IPS-20b (cell line): ENCODE measurements around the gene SRD5A1.
"Not testable (repeated sequence)": the region's sequence is repeated elsewhere in the genome, so short reads cannot be mapped to it uniquely, and the experiment has no call there.

Experiments used
- H3K27ac ChIP-seq: one replicate; pipeline ENCODE4 v1.5.1; 2013; ENCODE audit warnings: low read length
- H3K27me3 ChIP-seq: 2 replicates; pipeline ENCODE4 v1.6.1; 2013; ENCODE audit warnings: mild to moderate bottlenecking, low read length, inconsistent platforms; ENCODE audit not compliant: insufficient read depth
- H3K36me3 ChIP-seq: 2 replicates; pipeline ENCODE4 v1.6.1; 2013; ENCODE audit warnings: low read depth, mild to moderate bottlenecking, inconsistent platforms, low read length, moderate library complexity; ENCODE audit not compliant: insufficient read depth
- H3K4me1 ChIP-seq: 2 replicates; pipeline ENCODE4 v1.6.1; 2013; ENCODE audit warnings: mild to moderate bottlenecking, control low read depth, inconsistent platforms, low read length, moderate library complexity; ENCODE audit not compliant: insufficient read depth
- H3K4me3 ChIP-seq: 2 replicates; pipeline ENCODE4 v1.5.1; 2013; ENCODE audit warnings: mild to moderate bottlenecking, low read length, inconsistent platforms
- H3K9ac ChIP-seq: 2 replicates; pipeline ENCODE4 v1.6.1; 2013; ENCODE audit warnings: low read depth, mild to moderate bottlenecking, inconsistent platforms, low read length, moderate library complexity
- H3K9me3 ChIP-seq: 2 replicates; pipeline ENCODE4 v1.6.1; 2013; ENCODE audit warnings: mild to moderate bottlenecking, low read depth, low read length, inconsistent platforms; ENCODE audit not compliant: insufficient read depth

Gene SRD5A1

GRCh38 chr5:6632324-6632887 is 834 bp upstream of the SRD5A1 start:
- no peaks in the 10 kb centered on the region for H3K9me3 ChIP-seq
- H3K4me1 ChIP-seq = peaks cover 8% of the 10 kb centered on the region
- no peaks in the 10 kb centered on the region for H3K27me3 ChIP-seq
- peaks cover 44% of the 10 kb centered on the region for H3K36me3 ChIP-seq
- peak overlapping the region; percentile 91 for H3K4me3 ChIP-seq
- no peak overlapping the region for H3K27ac ChIP-seq
- H3K9ac ChIP-seq = peak overlapping the region; percentile 91

- Histone ChIP-seq H3K36me3 (peaks cover 31% of the 10 kb centered on the region), H3K9ac (peak overlapping the region; percentile 91), H3K9me3 (no peaks in the 10 kb centered on the region), H3K4me3 (peak overlapping the region; percentile 91), H3K27ac (no peak overlapping the region), H3K4me1 (peaks cover 8% of the 10 kb centered on the region), H3K27me3 (no peaks in the 10 kb centered on the region)
These were observed 417 bp downstream of the SRD5A1 start for GRCh38 chr5:6633469-6634245.

- Histone ChIP-seq H3K27me3 (no peaks in the 10 kb centered on the region), H3K4me3 (peak overlapping the region; percentile 91), H3K4me1 (peaks cover 8% of the 10 kb centered on the region), H3K9ac (peak overlapping the region; percentile 61; the same call in 1 of the 2 replicates), H3K36me3 (peaks cover 25% of the 10 kb centered on the region), H3K9me3 (no peaks in the 10 kb centered on the region), H3K27ac (no peak overlapping the region)
These were observed 1.1 kb downstream of the SRD5A1 start for GRCh38 chr5:6634306-6634705.

- H3K9me3 ChIP-seq = no peaks in the 10 kb centered on the region
- H3K36me3 ChIP-seq = peaks cover 19% of the 10 kb centered on the region
- no peak overlapping the region for H3K27ac ChIP-seq
- peak overlapping the region; percentile 61; the same call in 1 of the 2 replicates for H3K9ac ChIP-seq
- H3K27me3 ChIP-seq = no peaks in the 10 kb centered on the region
- H3K4me1 ChIP-seq = peaks cover 8% of the 10 kb centered on the region
- peak overlapping the region; percentile 63; the same call in 1 of the 2 replicates for H3K4me3 ChIP-seq
These were observed 1.7 kb downstream of the SRD5A1 start for GRCh38 chr5:6634788-6635430.

- H3K9ac ChIP-seq = no peak overlapping the region
- no peaks in the 10 kb centered on the region for H3K27me3 ChIP-seq
- H3K4me1 ChIP-seq = peaks cover 8% of the 10 kb centered on the region
- no peak overlapping the region for H3K4me3 ChIP-seq
- no peak overlapping the region for H3K27ac ChIP-seq
- peaks cover 5% of the 10 kb centered on the region for H3K36me3 ChIP-seq
- H3K9me3 ChIP-seq = no peaks in the 10 kb centered on the region
These were observed 3.1 kb downstream of the SRD5A1 start for GRCh38 chr5:6636293-6636692.

GRCh38 chr5:6637022-6637421 is 3.8 kb downstream of the SRD5A1 start:
- H3K27ac ChIP-seq = no peak overlapping the region
- H3K4me1 ChIP-seq = peaks cover 5% of the 10 kb centered on the region
- H3K4me3 ChIP-seq = no peak overlapping the region
- no peak overlapping the region for H3K9ac ChIP-seq
- H3K27me3 ChIP-seq = no peaks in the 10 kb centered on the region
- H3K36me3 ChIP-seq = no peaks in the 10 kb centered on the region
- H3K9me3 ChIP-seq = no peaks in the 10 kb centered on the region

GRCh38 chr5:6637590-6637989 is 4.3 kb downstream of the SRD5A1 start:
- no peak overlapping the region for H3K27ac ChIP-seq
- H3K9ac ChIP-seq = no peak overlapping the region
- H3K4me1 ChIP-seq = peaks cover 5% of the 10 kb centered on the region
- H3K9me3 ChIP-seq = no peaks in the 10 kb centered on the region
- H3K27me3 ChIP-seq = no peaks in the 10 kb centered on the region
- no peaks in the 10 kb centered on the region for H3K36me3 ChIP-seq
- no peak overlapping the region for H3K4me3 ChIP-seq

GRCh38 chr5:6638236-6638635 is 5.0 kb downstream of the SRD5A1 start:
- Histone ChIP-seq H3K9me3 (no peaks in the 10 kb centered on the region), H3K4me1 (peaks cover 5% of the 10 kb centered on the region), H3K4me3 (no peak overlapping the region), H3K36me3 (no peaks in the 10 kb centered on the region), H3K9ac (no peak overlapping the region), H3K27me3 (no peaks in the 10 kb centered on the region), H3K27ac (no peak overlapping the region)

GRCh38 chr5:6642655-6643054 is 9.4 kb downstream of the SRD5A1 start:
- no peak overlapping the region for H3K27ac ChIP-seq
- no peaks in the 10 kb centered on the region for H3K4me1 ChIP-seq
- H3K9me3 ChIP-seq = no peaks in the 10 kb centered on the region
- H3K36me3 ChIP-seq = peaks cover 4% of the 10 kb centered on the region
- no peak overlapping the region for H3K9ac ChIP-seq
- no peak overlapping the region for H3K4me3 ChIP-seq
- no peaks in the 10 kb centered on the region for H3K27me3 ChIP-seq

GRCh38 chr5:6644794-6645241 is 11.6 kb downstream of the SRD5A1 start:
- no peaks in the 10 kb centered on the region for H3K9me3 ChIP-seq
- no peaks in the 10 kb centered on the region; the same call in 1 of the 2 replicates for H3K4me1 ChIP-seq
- no peak overlapping the region for H3K9ac ChIP-seq
- H3K36me3 ChIP-seq = peaks cover 4% of the 10 kb centered on the region
- no peaks in the 10 kb centered on the region for H3K27me3 ChIP-seq
- H3K4me3 ChIP-seq = no peak overlapping the region
- no peak overlapping the region for H3K27ac ChIP-seq

- H3K36me3 ChIP-seq, H3K4me3 ChIP-seq, H3K27ac ChIP-seq, H3K9me3 ChIP-seq, H3K4me1 ChIP-seq, H3K27me3 ChIP-seq, H3K9ac ChIP-seq: not testable (repeated sequence)
These were observed 12.5 kb downstream of the SRD5A1 start for GRCh38 chr5:6645571-6646362.
